Retinal pigment epithelial cell (primary cell): ENCODE data around the gene AP3B1.

ENCODE experiments used
- DNase-seq: peaks from one replicate; pipeline ENCODE4 v3.0.0-alpha.2; 2010; ENCODE audit warnings: low read depth
- H3K4me3 ChIP-seq: 2 replicates; pipeline ENCODE4 v1.5.1; 2011; ENCODE audit warnings: mild to moderate bottlenecking, low read length, control low read depth, moderate library complexity
- TF ChIP-seq, protein P1 (sequence below): conservative IDR thresholded peaks from 2 replicates; pipeline ENCODE4 v1.5.1; 2011; ENCODE audit warnings: low read depth, low read length, control low read depth, inconsistent platforms

The AP3B1 gene

DNA sequence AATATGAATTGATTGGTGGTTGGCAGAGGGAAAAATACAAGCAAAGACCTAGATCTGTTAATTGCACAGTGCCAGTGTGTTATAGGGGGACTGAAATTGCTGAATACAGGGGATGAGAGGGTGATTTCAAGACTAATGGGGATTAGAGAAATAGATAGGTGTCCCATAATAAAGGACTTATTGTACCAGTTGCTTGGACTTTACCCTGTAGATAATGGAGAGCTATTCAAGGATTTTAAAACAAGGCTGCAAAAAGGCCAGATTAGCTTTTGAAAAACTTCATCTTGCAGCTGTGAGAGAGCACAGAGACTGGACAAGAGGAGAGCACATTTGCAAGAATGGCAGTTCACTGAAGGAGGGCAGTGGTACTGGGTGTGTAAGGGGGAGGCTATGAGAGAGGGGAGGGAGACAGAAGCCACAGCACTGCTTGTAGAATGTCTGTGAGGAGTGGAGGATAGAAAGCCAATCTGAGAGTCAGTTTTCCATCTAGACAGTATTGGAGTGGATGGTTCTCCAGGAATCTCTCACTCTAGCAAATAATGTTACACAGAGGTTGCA lies 37.1 kb upstream of the AP3B1 start:
- no peak overlapping the region for H3K4me3 ChIP-seq
- TF ChIP-seq, protein P1, sequence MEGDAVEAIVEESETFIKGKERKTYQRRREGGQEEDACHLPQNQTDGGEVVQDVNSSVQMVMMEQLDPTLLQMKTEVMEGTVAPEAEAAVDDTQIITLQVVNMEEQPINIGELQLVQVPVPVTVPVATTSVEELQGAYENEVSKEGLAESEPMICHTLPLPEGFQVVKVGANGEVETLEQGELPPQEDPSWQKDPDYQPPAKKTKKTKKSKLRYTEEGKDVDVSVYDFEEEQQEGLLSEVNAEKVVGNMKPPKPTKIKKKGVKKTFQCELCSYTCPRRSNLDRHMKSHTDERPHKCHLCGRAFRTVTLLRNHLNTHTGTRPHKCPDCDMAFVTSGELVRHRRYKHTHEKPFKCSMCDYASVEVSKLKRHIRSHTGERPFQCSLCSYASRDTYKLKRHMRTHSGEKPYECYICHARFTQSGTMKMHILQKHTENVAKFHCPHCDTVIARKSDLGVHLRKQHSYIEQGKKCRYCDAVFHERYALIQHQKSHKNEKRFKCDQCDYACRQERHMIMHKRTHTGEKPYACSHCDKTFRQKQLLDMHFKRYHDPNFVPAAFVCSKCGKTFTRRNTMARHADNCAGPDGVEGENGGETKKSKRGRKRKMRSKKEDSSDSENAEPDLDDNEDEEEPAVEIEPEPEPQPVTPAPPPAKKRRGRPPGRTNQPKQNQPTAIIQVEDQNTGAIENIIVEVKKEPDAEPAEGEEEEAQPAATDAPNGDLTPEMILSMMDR, result no peak
- no peak for DNase-seq

DNA sequence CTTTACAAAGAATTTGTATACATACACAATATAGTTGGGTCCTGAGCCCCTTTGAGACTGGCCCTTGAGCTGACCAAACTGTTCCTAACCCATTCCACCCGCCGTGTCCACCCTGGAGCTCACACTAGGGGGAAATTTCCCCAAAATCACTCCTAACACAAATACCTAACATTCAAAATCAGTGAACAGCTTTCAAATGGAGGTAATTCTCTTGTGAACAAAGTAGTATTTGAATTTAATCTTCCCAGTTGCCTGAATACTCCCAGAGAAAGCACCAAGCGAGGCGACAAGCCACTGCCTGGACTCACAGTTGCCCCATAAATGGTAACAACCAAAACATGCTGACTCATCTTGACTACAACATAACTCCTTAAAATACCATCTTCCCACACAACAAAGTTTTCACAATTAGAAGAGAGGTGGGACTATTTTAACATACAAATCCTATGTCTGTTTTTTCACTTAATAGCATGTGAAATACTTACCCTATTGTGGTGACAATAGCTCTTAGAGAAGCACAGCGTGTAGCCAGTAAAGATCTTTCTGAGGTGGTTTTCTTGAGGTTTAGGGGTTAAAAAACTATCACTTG lies 34.2 kb upstream of the AP3B1 start:
- no peak overlapping the region for H3K4me3 ChIP-seq
- TF ChIP-seq, protein P1, result no peak
- DNase-seq, result no peak

DNA sequence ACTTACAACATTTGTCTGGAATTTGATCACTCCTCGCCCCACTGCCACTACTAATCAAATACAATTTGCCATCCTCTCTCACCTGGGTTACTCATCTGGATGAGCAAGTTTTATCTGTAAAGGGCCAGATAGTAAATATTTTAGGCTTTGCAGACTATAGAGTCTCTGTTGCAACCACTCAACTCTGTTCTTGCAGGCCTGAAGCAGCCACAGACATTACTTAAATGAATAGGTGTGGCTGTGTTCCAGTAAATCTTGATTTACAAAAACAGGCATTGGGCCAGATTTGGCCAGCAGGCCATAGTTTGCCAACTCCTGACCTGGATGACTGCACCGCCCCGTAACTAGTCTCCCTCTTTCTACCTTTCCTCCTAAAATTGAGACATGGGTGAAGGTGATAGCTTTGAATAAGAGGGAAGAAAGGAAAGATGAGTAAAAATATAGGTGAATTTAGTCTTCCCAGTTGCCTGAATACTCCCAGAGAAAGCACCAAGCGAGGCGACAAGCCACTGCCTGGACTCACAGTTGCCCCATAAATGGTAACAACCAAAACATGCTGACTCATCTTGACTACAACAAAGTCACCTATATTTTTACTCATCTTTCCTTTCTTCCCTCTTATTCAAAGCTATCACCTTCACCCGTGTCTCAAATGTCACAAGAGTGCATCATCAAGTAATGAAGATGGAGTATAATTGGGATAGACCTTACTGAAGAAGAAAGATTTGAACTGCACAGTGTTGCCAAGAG lies 33.4 kb upstream of the AP3B1 start:
- DNase-seq, result no peak
- no peak overlapping the region for H3K4me3 ChIP-seq
- TF ChIP-seq, protein P1, result no peak

DNA sequence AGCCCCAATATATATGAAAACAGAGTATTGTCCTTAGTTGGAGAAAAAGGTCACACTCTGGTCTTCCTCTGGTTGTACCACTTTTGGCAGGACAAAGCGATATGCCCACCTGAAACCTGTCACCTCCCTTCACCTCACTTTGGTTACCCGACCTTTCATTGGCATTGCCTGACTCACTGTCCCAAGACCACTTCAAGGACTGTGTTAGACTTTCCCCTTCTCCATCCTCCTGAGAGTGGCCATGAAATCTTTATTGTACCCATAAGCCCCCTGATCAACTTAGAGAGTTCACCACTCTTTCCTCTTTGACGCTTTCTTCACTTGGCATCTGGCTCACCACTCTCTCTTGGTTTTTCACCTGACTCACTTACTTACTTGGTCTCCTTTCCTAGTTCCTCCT lies 32.4 kb upstream of the AP3B1 start:
- H3K4me3 ChIP-seq, result no peak overlapping the region
- TF ChIP-seq, protein P1, result no peak
- DNase-seq, result no peak

DNA sequence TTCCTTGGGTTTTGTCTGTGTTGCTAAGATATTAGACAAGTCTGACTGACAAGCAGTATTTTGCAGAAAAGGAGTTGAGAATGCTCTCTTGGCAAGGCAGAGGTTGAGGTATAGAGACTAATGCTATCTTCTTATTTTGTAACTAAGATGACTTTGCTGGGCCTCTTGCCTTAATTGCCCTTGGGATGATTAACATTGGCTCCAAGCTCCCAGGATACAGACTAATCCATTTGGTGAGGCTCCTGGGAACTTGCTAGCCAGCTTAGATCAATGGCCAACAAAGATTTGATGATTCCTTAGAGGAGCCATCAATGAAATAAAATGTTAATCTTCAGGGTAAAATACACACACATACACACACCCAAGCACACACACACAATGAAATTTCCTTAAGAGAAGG lies 28.7 kb upstream of the AP3B1 start:
- DNase-seq, result no peak
- no peak overlapping the region for H3K4me3 ChIP-seq
- TF ChIP-seq, protein P1, result no peak

DNA sequence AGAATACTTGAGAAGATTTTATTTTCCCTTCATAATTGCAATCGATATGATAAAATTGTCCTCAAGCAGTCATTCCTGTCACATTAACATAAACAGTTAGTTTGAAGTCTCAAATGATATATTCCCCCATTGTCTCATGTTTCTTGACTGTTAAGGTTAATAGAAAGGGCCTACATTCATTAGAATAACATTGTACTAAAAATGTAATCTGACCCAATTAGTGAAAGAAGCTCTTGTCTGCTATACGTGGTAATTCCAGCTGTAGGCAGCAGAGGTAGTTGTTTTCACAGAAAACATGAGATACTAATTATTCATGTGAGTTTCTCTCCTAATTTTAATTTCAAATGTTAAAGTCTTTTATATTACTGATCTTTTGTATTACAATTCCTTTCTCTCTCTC lies 25.9 kb upstream of the AP3B1 start:
- TF ChIP-seq, protein P1, result peak; percentile 68
- no peak for DNase-seq
- H3K4me3 ChIP-seq, result no peak overlapping the region

DNA sequence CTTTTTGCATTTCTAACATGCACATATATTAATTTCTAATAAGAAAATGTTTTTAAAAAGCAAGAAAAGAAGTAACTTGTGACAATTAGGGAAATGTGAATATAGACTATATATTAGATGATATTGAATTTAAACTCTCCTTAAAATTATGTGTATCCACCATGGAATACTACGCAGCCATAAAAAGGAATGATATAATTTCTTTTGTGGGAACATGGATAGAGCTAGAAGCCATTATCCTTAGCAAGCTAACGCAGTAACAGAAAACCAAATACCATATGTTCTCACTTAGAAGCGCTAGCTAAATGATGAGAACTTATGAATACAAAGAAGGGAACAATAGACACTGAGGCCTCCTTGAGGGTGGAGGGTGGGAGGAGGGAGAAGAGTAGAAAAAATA lies 23.8 kb upstream of the AP3B1 start:
- H3K4me3 ChIP-seq, result no peak overlapping the region
- TF ChIP-seq, protein P1, result no peak
- DNase-seq, result no peak
